Astrocyte of the cerebellum (primary cell): Measurements from ENCODE around the gene SLC29A3.

Experiments
- DNase-seq: peaks from one replicate; pipeline ENCODE4 v3.0.0-alpha.2; 2011; ENCODE audit warnings: low read depth
- H3K4me3 ChIP-seq: 2 replicates; pipeline ENCODE4 v1.5.1; 2011; ENCODE audit warnings: mild to moderate bottlenecking, low read depth, low read length, moderate library complexity
- CTCF ChIP-seq: IDR thresholded peaks from 2 replicates; pipeline ENCODE4 v1.5.1; 2012; ENCODE audit warnings: low read length, low read depth, moderate library complexity, mild to moderate bottlenecking; ENCODE audit errors: missing control alignments
- in situ Hi-C: cut with HindIII; loops from 2 replicates; pipeline ENCODE4 v1.10.0; 2017; ENCODE audit warnings: low sequenced_read_pairs

Gene SLC29A3

DNA sequence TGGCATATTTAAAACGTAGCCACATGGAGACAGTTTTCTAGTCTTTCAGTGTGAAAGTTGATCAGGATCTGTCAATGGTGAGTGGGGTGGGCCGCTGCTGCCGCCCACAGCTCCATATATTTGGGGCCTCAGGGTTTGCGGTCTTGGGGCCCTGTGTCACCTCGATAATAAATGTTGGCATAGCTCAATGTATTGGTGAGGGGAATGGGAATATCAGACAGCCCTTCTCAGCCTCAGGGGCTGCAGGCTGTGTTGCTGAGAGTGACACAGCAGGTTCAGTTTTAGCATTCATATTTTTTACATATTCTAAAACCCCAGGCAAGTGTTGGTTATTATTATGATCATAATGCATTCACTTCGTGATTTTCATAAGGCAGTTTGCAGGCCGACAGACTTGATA is 82.9 kb downstream of the SLC29A3 start:
- DNase-seq, result no peak
- no peak for TF ChIP-seq CTCF
- in situ Hi-C loops, result no loop called here
- no peak overlapping the region for H3K4me3 ChIP-seq

DNA sequence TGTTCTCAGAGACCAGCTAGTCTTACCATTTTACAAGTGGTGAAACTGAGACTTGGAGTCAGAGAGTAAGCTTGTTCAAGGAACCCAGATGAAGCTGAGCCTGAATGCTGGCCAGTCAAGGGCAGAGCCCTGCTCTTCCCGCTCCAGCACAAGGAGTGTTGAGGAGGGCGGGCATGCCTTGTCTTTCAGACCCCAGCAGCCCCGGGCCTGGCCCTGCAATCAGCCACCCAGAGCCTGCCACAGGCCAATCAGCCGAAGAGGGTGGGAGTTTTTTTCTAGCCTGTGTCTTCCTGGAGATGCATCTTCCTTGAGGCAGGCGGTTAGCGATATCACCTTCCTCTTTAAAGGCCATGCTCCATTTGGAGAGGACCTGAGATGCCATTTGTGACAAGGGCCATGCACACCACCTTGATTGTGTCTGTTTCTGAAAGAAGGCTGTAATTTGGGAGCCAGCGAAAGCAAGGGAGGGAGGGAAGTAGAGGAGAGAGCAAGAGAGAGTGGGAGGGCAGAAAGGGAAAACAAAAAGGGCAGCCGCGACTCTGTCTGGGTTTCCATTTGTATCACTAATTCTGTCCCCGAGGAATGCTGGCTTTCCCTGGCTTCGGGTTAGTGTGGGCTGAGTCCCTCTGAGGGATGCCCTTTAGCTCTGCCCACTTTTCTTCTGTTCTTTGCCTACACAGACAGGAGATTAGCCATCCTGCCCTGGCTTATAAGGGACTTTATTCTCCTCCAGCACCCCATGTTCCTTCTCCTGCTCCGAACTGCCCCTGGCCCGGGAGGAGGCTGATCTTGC is 85.6 kb downstream of the SLC29A3 start:
- TF ChIP-seq CTCF, result no peak
- in situ Hi-C loops, result no loop called here
- DNase-seq, result no peak
- H3K4me3 ChIP-seq, result no peak overlapping the region

- TF ChIP-seq CTCF, result no peak
- DNase-seq, result no peak
- H3K4me3 ChIP-seq, result no peak overlapping the region
- in situ Hi-C loops, result no loop called here
Observed at GRCh38 chr10:71406878-71407277, 87.8 kb downstream of the SLC29A3 start.

GRCh38 chr10:71408436-71409225 is 89.6 kb downstream of the SLC29A3 start:
- in situ Hi-C loops, result no loop called here
- no peak for DNase-seq
- H3K4me3 ChIP-seq, result no peak overlapping the region
- no peak for TF ChIP-seq CTCF

DNA sequence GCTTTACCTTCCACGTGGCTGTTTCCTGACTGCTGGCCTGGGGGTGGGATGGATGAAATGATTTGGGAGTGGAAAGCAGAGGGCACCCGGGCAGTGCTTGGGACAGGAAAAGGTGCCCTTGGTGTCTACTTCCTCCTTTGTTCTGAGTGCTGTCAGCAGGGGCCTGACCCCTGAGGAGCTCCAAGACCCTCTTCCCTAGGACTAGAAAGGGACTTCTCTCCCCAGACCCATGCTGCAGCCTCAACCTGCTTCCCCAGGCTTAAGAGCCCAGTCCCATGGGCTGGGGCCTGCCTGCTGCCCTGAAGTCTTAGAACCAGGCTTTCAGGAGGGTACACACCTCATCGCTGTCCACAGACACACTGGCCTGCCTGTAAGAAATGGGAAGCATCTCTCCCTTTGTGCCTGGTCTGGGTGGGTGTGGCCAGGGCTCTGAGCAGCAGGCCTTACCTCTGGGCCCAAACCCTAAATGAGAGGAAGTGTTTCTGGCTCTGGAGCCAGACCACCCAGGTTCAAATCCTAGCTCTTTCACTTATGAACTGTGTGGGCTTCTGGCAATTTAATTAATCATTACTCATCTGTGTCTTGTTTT is 90.6 kb downstream of the SLC29A3 start:
- in situ Hi-C loops, result no loop called here
- no peak for DNase-seq
- TF ChIP-seq CTCF, result no peak
- no peak overlapping the region for H3K4me3 ChIP-seq
